HCT116 (cell line): Measurements from ENCODE around the gene CEP20. TPM values are rescaled to one million over a fixed set of nuclear protein-coding genes. Genes with fewer than 3 reads are reported as not detected.

Source experiments
- ATAC-seq: fragments of 200-7000 bp; cut with Tn5 transposase; 2 replicates; pipeline ENCODE4 v1.9.1; 2020; ENCODE audit warnings: mild to moderate bottlenecking, moderate library complexity
- BruUV-seq: library from RNA; stranded (reverse); fragments of 400-500 nt; replicated peaks from 2 replicates; lab custom pipeline; 2021; lab: Mats Ljungman, UMichigan
- CTCF ChIA-PET: fragments of 300-600 bp; sonication (Branson Sonifier 250); formaldehyde crosslinking; loops from one replicate; lab custom pipeline; 2021; ENCODE audit warnings: antibody characterized with exemption; lab: Charles Lee
- POLR2A ChIA-PET: fragments of 300-600, 350-600 bp; sonication (Branson Sonifier 250); formaldehyde crosslinking; loops from one replicate; lab custom pipeline; 2021; ENCODE audit warnings: antibody characterized with exemption; lab: Charles Lee
- RAD21 ChIA-PET, 2 experiments: fragments of 300-600 bp; sonication (Branson Sonifier 250); formaldehyde crosslinking; loops; one replicate each; lab custom pipeline; 2023; ENCODE audit warnings: low total read pairs in 2 of 2; ENCODE audit not compliant: uncharacterized antibody in 2 of 2, unreplicated experiment in 2 of 2, low non-redundant PET in 1 of 2; lab: Charles Lee
- DNase-seq: peaks from one replicate; pipeline ENCODE4 v3.0.0-alpha.2; 2010; ENCODE audit warnings: low read depth, low spot score
- H2AFZ ChIP-seq: fragments of 200-600 bp; shearing (Covaris generic), sonication (generic); 2 replicates; pipeline ENCODE4 v1.6.1; 2017; ENCODE audit warnings: low read depth, mixed run types, mixed read lengths, antibody characterized with exemption, low read length; ENCODE audit not compliant: poor library complexity, severe bottlenecking
- H3K27ac ChIP-seq: 2 replicates; pipeline ENCODE4 v1.5.1; 2012; ENCODE audit warnings: low read depth, low read length
- H3K27me3 ChIP-seq: fragments of 200-600 bp; sonication (generic); 2 replicates; pipeline ENCODE4 v1.6.1; 2016; ENCODE audit warnings: mixed run types, low read length, mixed read lengths; ENCODE audit not compliant: insufficient read depth
- H3K36me3 ChIP-seq, 2 experiments: fragments of 200-500 bp in 1 of 2; fragments of 200-600 bp in 1 of 2; sonication (Bioruptor generic) in 1 of 2; sonication (generic) in 1 of 2; 2 replicates each; pipeline versions ENCODE4 v1.5.1 to v1.6.1; 2014 to 2016; ENCODE audit warnings: low read length in 2 of 2, inconsistent platforms in 1 of 2, mixed read lengths in 1 of 2, mixed run types in 1 of 2; ENCODE audit not compliant: insufficient read depth in 2 of 2, control insufficient read depth in 1 of 2
- H3K4me1 ChIP-seq, 2 experiments: fragments of 200-600 bp in 1 of 2; sonication (generic) in 1 of 2; 2 replicates each; pipeline versions ENCODE4 v1.5.1 to v1.6.1; 2012 to 2017; ENCODE audit warnings: low read length in 2 of 2, inconsistent platforms in 1 of 2, mild to moderate bottlenecking in 1 of 2, mixed read lengths in 1 of 2, mixed run types in 1 of 2, moderate library complexity in 1 of 2; ENCODE audit not compliant: insufficient read depth in 2 of 2, control insufficient read depth in 1 of 2
- H3K4me2 ChIP-seq: fragments of 200-600 bp; sonication (generic); 2 replicates; pipeline ENCODE4 v1.6.1; 2017; ENCODE audit warnings: mixed run types, low read length, mixed read lengths
- H3K4me3 ChIP-seq, 2 experiments: fragments of 200-600 bp in 1 of 2; sonication (generic) in 1 of 2; replicated peaks in 1 of 2; 2 replicates each; pipeline ENCODE4 v1.5.1; 2011 to 2016; ENCODE audit warnings: low read length in 2 of 2, control low read depth in 1 of 2, low read depth in 1 of 2, mild to moderate bottlenecking in 1 of 2, mixed read lengths in 1 of 2, mixed run types in 1 of 2
- H3K79me2 ChIP-seq: fragments of 200-600 bp; sonication (generic); 2 replicates; pipeline ENCODE4 v1.6.1; 2017; ENCODE audit warnings: mild to moderate bottlenecking, mixed run types, low read length, moderate library complexity, mixed read lengths; ENCODE audit not compliant: insufficient read depth
- H3K9ac ChIP-seq: fragments of 200-600 bp; sonication (generic); 2 replicates; pipeline ENCODE4 v1.6.1; 2016; ENCODE audit warnings: low read length, mixed read lengths
- H3K9me2 ChIP-seq: fragments of 200-600 bp; sonication (generic), shearing (Covaris generic); 2 replicates; pipeline ENCODE4 v1.6.1; 2017; ENCODE audit warnings: mixed run types, mild to moderate bottlenecking, moderate library complexity; ENCODE audit not compliant: insufficient read depth
- H3K9me3 ChIP-seq, 2 experiments: fragments of 200-500 bp in 1 of 2; fragments of 200-600 bp in 1 of 2; sonication (Bioruptor generic) in 1 of 2; sonication (generic) in 1 of 2; 2 replicates each; pipeline ENCODE4 v1.6.1; 2014 to 2017; ENCODE audit warnings: low read length in 2 of 2, mixed read lengths in 2 of 2, inconsistent platforms in 1 of 2, low read depth in 1 of 2, mild to moderate bottlenecking in 1 of 2, mixed run types in 1 of 2, moderate library complexity in 1 of 2; ENCODE audit not compliant: control insufficient read depth in 1 of 2, insufficient read depth in 1 of 2
- H4K20me1 ChIP-seq: fragments of 200-600 bp; sonication (generic), shearing (Covaris generic); 2 replicates; pipeline ENCODE4 v1.6.1; 2017; ENCODE audit warnings: mixed run types, mild to moderate bottlenecking, moderate library complexity; ENCODE audit not compliant: insufficient read depth
- CBX3 ChIP-seq: IDR thresholded peaks from 2 replicates; pipeline ENCODE4 v1.6.1; 2012; ENCODE audit warnings: low read depth
- CEBPB ChIP-seq: IDR thresholded peaks from 2 replicates; pipeline ENCODE4 v1.6.1; 2012; ENCODE audit warnings: low read depth
- ELF1 ChIP-seq: IDR thresholded peaks from 2 replicates; pipeline ENCODE4 v1.6.1; 2012; ENCODE audit warnings: low read depth, borderline replicate concordance
- EZH2 ChIP-seq: fragments of 200-600 bp; sonication (generic); IDR thresholded peaks from 2 replicates; pipeline ENCODE4 v1.6.1; 2017; ENCODE audit warnings: antibody characterized with exemption, mixed run types
- FOSL1 ChIP-seq: IDR thresholded peaks from 2 replicates; pipeline ENCODE4 v1.6.1; 2012; ENCODE audit warnings: low read depth
- POLR2AphosphoS5 ChIP-seq: IDR thresholded peaks from 2 replicates; pipeline ENCODE4 v1.6.1; 2011; ENCODE audit warnings: mild to moderate bottlenecking, low read depth, low read length, moderate library complexity
- SIN3A ChIP-seq: IDR thresholded peaks from 2 replicates; pipeline ENCODE4 v1.6.1; 2012; ENCODE audit warnings: low read depth
- SP1 ChIP-seq: IDR thresholded peaks from 2 replicates; pipeline ENCODE4 v1.6.1; 2012; ENCODE audit warnings: low read depth
- TCF7L2 ChIP-seq: IDR thresholded peaks from 2 replicates; pipeline ENCODE4 v1.7.0; 2011; ENCODE audit warnings: borderline replicate concordance, inconsistent platforms; ENCODE audit not compliant: insufficient read depth, insufficient read length; ENCODE audit errors: extremely low read depth
- ZFX ChIP-seq: fragments of 450-650 bp; IDR thresholded peaks from 2 replicates; pipeline ENCODE4 v1.6.1; 2017
- ZNF274 ChIP-seq: fragments of 200-500 bp; sonication (Bioruptor generic); IDR thresholded peaks from 2 replicates; pipeline ENCODE4 v1.6.1; 2014; ENCODE audit warnings: mild to moderate bottlenecking, low read depth, low read length, inconsistent platforms
- intact Hi-C: fragments of 100-400 bp; cut with micrococcal nuclease; formaldehyde crosslinking; loops from 2 replicates; pipeline ENCODE4 v1.10.0; 2022
- total RNA-seq: library from RNA; stranded (reverse); gene quantifications from one replicate; pipeline ENCODE4 v1.2.1, GENCODE V29; 2021; ENCODE audit not compliant: unreplicated experiment
- TF ChIP-seq, protein P1 (sequence below): IDR thresholded peaks from 2 replicates; pipeline ENCODE4 v1.6.1; 2012
- TF ChIP-seq, protein P2 (sequence below): IDR thresholded peaks from 2 replicates; pipeline ENCODE4 v1.6.1; 2012; ENCODE audit warnings: low read depth
- TF ChIP-seq, protein P3 (sequence below): IDR thresholded peaks from 2 replicates; pipeline ENCODE4 v1.6.1; 2012

CEP20 gene
- total RNA-seq, 1 experiment from 2014 or later = 67.7 TPM

DNA sequence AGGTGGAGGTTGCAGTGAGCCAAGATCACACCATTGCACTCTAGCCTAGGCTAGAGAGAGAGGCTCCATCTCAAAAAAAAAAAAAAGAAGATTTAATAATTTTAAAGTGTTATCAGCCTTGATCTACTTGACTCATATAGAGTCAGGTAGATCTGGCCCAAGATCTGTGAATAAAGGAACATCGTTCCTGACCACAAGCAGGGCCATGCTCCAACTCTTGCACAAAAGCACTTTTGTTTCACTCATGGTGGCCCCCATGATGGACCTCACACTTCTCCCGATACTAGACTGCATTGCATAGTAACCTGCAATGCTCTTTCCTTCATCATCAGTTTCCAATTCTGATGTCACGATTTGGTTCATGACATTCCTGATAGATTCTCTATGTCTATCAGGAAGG lies 26.4 kb downstream of the CEP20 start:
- intact Hi-C loops = no loop called here
- H3K79me2 ChIP-seq = no peaks in the 10 kb centered on the region
- peaks cover 10 to 14% of the 10 kb centered on the region in 2 experiments; a peak in 3 of 4 replicates for H3K36me3 ChIP-seq
- ChIA-PET CTCF (no interaction called here), RAD21 (no interaction called here), POLR2A (no interaction called here)
- H3K4me3 ChIP-seq = no peak overlapping the region
- no peak overlapping the region for H2AFZ ChIP-seq
- H3K27ac ChIP-seq = no peak overlapping the region
- H3K9me3 ChIP-seq = no peaks in the 10 kb centered on the region
- BruUV-seq = no TSS peak
- H3K4me2 ChIP-seq = no peak overlapping the region
- no peak overlapping the region for H3K9ac ChIP-seq
- no peak for DNase-seq
- no peaks in the 10 kb centered on the region for H3K27me3 ChIP-seq
- no peaks in the 10 kb centered on the region for H3K9me2 ChIP-seq
- no peak for TF ChIP-seq SP1
- TF ChIP-seq CBX3 = no peak
- TF ChIP-seq FOSL1 = no peak
- TF ChIP-seq ZFX = no peak
- H4K20me1 ChIP-seq = no peaks in the 10 kb centered on the region
- no peaks in the 10 kb centered on the region for H3K4me1 ChIP-seq
- no peak for ATAC-seq

DNA sequence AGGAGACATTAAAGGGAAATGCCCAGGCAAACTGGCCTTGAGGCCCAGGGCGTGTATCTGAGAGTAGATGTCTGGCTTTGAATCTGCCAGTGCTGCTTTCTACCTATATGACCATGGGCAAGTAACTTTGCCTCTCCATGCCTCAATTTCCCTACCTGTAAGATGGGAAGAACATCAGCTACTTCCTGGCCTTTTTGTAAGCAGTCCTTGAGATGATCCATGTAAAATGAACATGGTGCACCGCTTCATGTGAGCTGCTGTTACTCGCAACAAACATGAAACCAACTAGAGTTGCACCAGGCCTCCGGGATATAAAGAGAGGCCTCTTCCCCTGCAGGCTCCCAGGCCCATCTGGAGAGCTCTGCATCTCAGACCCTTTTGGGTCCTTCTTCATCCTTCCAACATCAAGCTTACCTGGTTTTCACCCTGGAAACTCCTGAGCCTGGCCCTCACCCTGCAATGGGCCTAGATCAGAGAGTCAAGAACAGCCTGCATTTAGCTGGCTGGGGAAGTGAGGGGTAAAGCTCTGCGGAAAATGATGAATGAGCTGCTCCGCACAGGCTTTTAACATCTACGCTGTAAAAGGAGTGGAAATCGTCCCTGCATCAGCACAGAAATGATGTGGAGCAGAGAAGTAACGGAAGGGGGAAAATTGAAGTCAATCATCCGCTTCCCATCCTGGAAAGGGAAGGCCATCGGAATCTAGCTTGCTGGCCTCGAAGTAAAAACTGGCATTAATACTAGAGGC lies 29.3 kb downstream of the CEP20 start:
- no TSS peak for BruUV-seq

More for the DNA sequence above, 29.3 kb downstream of the CEP20 start:
- no peak overlapping the region for H3K27ac ChIP-seq
- H3K36me3 ChIP-seq = no peaks in the 10 kb centered on the region
- H3K4me3 ChIP-seq = no peak overlapping the region
- H3K9me2 ChIP-seq = no peaks in the 10 kb centered on the region
- no peaks in the 10 kb centered on the region for H3K4me1 ChIP-seq
- POLR2A ChIA-PET = no interaction called here
- ATAC-seq (no peak), DNase-seq (no peak)
- RAD21 ChIA-PET = no interaction called here
- CTCF ChIA-PET = interaction anchor here (1.6 to 1.7 kb wide), 2 partner anchors 16 to 37 kb away, joined by 4 read pairs; no protein-coding TSS in a partner anchor
- no peak overlapping the region for H2AFZ ChIP-seq
- no peaks in the 10 kb centered on the region for H3K27me3 ChIP-seq
- H3K4me2 ChIP-seq = no peak overlapping the region
- no peaks in the 10 kb centered on the region for H3K9me3 ChIP-seq
- no peak overlapping the region for H3K9ac ChIP-seq
- H3K79me2 ChIP-seq = no peaks in the 10 kb centered on the region
- TF ChIP-seq, protein P1, sequence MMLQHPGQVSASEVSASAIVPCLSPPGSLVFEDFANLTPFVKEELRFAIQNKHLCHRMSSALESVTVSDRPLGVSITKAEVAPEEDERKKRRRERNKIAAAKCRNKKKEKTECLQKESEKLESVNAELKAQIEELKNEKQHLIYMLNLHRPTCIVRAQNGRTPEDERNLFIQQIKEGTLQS = no peak
- TF ChIP-seq ELF1 = no peak
- no peak for TF ChIP-seq FOSL1
- no peak for TF ChIP-seq TCF7L2
- no peak for TF ChIP-seq CEBPB
- TF ChIP-seq SIN3A = no peak
- no peak for TF ChIP-seq POLR2AphosphoS5
- TF ChIP-seq, protein P2, sequence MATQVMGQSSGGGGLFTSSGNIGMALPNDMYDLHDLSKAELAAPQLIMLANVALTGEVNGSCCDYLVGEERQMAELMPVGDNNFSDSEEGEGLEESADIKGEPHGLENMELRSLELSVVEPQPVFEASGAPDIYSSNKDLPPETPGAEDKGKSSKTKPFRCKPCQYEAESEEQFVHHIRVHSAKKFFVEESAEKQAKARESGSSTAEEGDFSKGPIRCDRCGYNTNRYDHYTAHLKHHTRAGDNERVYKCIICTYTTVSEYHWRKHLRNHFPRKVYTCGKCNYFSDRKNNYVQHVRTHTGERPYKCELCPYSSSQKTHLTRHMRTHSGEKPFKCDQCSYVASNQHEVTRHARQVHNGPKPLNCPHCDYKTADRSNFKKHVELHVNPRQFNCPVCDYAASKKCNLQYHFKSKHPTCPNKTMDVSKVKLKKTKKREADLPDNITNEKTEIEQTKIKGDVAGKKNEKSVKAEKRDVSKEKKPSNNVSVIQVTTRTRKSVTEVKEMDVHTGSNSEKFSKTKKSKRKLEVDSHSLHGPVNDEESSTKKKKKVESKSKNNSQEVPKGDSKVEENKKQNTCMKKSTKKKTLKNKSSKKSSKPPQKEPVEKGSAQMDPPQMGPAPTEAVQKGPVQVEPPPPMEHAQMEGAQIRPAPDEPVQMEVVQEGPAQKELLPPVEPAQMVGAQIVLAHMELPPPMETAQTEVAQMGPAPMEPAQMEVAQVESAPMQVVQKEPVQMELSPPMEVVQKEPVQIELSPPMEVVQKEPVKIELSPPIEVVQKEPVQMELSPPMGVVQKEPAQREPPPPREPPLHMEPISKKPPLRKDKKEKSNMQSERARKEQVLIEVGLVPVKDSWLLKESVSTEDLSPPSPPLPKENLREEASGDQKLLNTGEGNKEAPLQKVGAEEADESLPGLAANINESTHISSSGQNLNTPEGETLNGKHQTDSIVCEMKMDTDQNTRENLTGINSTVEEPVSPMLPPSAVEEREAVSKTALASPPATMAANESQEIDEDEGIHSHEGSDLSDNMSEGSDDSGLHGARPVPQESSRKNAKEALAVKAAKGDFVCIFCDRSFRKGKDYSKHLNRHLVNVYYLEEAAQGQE = no peak
- TF ChIP-seq, protein P3, sequence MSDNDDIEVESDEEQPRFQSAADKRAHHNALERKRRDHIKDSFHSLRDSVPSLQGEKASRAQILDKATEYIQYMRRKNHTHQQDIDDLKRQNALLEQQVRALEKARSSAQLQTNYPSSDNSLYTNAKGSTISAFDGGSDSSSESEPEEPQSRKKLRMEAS = no peak
- TF ChIP-seq EZH2 = no peak
- no peak for TF ChIP-seq ZFX
- no peak for TF ChIP-seq ZNF274
- no peaks in the 10 kb centered on the region for H4K20me1 ChIP-seq
- intact Hi-C loops = no loop called here
